ENCODE results near the gene LUZP1. TPM values are rescaled to one million over a fixed set of nuclear protein-coding genes. Genes with fewer than 3 reads are reported as not detected.

Gene LUZP1
- total and polyA plus RNA-seq, 8 donors, result 22.9 to 32.5 (median 29.8) TPM

DNA sequence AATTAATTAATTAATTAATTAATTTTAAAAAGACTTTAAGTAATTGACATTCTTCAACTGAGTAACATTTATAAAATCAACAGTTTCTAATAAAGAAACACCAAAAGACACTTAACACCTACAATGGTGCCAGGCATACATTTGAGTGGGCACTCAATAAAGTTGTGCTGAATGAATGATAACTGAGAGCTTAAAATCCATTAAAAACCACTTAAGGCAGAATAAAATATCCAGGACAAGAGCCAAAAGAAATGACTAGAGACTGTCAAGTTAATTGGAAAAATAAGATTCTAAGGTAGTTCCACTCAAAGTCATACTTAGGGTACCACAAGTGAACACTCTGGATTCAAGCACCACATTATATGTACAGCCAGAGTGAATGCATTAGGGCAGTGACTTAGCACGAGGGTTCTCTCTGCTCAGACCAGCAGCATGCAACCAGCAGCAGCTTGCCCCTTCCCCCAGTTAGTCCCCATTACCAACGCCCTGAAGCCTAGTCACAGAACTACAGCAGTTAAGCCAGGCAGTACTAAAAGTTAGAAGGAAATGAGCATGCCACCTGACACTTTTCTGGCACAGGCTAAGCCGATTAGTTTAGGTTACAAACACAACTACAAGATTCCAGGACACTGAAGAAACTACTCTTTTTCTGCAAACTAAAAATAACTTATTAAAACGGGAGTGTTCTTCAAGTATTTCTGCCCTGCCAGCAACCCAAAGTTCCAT lies 46.5 kb downstream of the LUZP1 start:
- H3K27ac ChIP-seq, result peak overlapping the region; percentile 9 to 16

DNA sequence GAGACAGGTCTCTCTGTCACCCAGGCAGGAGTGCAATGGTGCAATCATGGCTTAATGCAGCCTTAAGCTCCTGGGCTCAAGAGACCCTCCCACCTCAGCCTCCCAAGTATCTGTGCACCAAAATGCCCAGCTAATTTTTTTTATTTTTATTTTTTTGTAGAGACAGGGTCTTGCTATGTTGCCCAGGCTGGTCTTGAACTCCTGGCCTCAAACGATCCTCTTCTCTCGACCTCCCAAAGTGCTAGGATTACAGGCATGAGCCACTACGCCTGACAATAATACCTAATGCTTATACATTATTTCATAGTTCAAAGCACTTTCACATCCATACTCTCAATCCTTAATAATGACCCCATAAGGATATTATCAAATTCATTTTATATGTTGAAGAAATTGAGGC lies 48.3 kb downstream of the LUZP1 start:
- Histone ChIP-seq H3K27ac (peak overlapping the region in 1 of 2 donors; percentile 38), H3K4me1 (peaks cover 20 to 34% of the 10 kb centered on the region in 2 donors), H3K27me3 (peaks cover 0 to 3% of the 10 kb centered on the region in 2 donors), H3K9me3 (no peaks in the 10 kb centered on the region), H3K4me3 (no peak overlapping the region), H3K36me3 (no peaks in the 10 kb centered on the region)
- ATAC-seq (no peak), DNase-seq (no peak)
- TF ChIP-seq, protein P1, sequence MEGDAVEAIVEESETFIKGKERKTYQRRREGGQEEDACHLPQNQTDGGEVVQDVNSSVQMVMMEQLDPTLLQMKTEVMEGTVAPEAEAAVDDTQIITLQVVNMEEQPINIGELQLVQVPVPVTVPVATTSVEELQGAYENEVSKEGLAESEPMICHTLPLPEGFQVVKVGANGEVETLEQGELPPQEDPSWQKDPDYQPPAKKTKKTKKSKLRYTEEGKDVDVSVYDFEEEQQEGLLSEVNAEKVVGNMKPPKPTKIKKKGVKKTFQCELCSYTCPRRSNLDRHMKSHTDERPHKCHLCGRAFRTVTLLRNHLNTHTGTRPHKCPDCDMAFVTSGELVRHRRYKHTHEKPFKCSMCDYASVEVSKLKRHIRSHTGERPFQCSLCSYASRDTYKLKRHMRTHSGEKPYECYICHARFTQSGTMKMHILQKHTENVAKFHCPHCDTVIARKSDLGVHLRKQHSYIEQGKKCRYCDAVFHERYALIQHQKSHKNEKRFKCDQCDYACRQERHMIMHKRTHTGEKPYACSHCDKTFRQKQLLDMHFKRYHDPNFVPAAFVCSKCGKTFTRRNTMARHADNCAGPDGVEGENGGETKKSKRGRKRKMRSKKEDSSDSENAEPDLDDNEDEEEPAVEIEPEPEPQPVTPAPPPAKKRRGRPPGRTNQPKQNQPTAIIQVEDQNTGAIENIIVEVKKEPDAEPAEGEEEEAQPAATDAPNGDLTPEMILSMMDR (IDR thresholded peaks at IDR 0.05), result no peak
- intact Hi-C loops (cut with DNase I), result no loop called here

More for the DNA sequence above, 46.5 kb downstream of the LUZP1 start:
- intact Hi-C loops (cut with DNase I), result no loop called here
- peaks cover 20 to 31% of the 10 kb centered on the region in 2 donors for H3K4me1 ChIP-seq
- no peak overlapping the region for H3K4me3 ChIP-seq
- peak in 3 of 4 donors; percentile 37 to 73 (median 51) for DNase-seq
- no peaks in the 10 kb centered on the region for H3K9me3 ChIP-seq
- TF ChIP-seq, protein P1 (IDR thresholded peaks at IDR 0.05), result no peak
- peaks cover 0 to 3% of the 10 kb centered on the region in 2 donors for H3K27me3 ChIP-seq
- ATAC-seq, result peak; percentile 33
- H3K36me3 ChIP-seq, result no peaks in the 10 kb centered on the region

DNA sequence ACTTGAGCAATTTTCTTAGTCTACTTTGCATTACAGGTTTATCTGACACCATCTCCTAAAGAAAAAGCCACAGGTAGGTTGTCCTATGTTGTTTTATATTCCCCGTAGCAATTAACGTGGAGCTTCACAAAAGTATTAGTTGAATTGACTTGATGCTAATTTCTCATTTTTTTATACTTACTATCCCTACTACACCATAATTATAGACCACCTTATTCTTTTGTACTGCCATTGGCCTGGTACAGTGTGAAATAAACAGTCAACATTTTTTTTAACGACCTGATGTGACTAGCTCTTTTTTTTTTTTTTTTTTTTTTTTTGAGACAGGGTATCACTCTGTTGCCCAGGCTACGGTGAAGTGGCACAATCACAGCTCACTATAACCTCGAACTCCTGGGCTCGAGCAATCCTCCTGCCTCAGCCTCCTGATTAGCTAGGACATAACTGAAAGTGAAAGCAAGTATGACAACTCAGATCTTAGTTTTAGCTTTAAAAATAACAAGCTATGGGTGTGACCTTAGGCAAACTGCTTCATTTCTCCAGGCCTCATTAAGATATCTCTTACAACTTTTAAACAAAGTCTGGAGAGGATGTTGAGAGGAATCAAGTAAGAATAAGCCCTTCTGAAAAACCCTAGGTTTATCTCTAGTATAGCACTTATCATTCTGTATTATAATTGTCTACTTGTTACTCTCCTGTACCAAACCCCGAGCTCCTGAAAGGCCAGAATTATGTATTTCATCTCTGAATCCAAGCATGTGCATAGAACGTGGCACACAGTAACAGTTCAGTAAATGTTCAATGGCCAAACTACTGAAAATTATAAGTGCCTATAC lies 49.5 kb downstream of the LUZP1 start:
- peaks cover 0 to 3% of the 10 kb centered on the region in 2 donors for H3K27me3 ChIP-seq
- no peak overlapping the region for H3K4me3 ChIP-seq
- TF ChIP-seq, protein P1 (IDR thresholded peaks at IDR 0.05), result no peak
- peak; percentile 85 for ATAC-seq
- intact Hi-C loops (cut with DNase I), result no loop called here
- no peaks in the 10 kb centered on the region for H3K9me3 ChIP-seq
- DNase-seq, result no peak
- peaks cover 30 to 46% of the 10 kb centered on the region in 2 donors for H3K4me1 ChIP-seq
- peak overlapping the region; percentile 20 to 38 for H3K27ac ChIP-seq
- H3K36me3 ChIP-seq, result no peaks in the 10 kb centered on the region

DNA sequence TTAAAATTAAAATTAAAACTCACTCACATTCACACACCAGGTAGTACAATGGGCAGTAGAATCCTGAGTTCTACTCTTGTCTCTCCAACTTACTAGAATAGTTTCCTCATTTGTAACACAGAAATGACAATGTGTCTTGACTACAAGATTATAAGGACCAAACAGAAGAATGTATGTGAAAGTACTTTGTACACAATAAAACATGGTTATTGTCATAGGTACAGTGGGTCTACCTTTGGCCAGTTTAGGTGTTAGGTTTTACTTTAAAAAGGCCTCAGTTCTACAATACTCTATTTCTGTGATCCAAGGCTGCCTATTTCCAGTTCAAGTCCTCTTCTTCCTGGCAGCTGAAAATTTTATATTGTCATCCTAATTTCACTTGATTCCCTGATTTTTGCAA lies 50.2 kb downstream of the LUZP1 start:
- intact Hi-C loops (cut with DNase I), result no loop called here
- no peak overlapping the region for H3K27ac ChIP-seq
- H3K4me3 ChIP-seq, result no peak overlapping the region

More for the DNA sequence above, 50.2 kb downstream of the LUZP1 start:
- H3K27me3 ChIP-seq, result peaks cover 0 to 2% of the 10 kb centered on the region in 2 donors
- no peaks in the 10 kb centered on the region for H3K36me3 ChIP-seq
- TF ChIP-seq, protein P1 (IDR thresholded peaks at IDR 0.05), result no peak
- peaks cover 30 to 54% of the 10 kb centered on the region in 2 donors for H3K4me1 ChIP-seq
- ATAC-seq, result no peak
- DNase-seq, result no peak
- no peaks in the 10 kb centered on the region for H3K9me3 ChIP-seq

All from left lung (tissue), 10 donors.